SK-N-SH (cell line): ENCODE data around the gene C4BPB. TPM values are rescaled to one million over a fixed set of nuclear protein-coding genes. Genes with fewer than 3 reads are reported as not detected.
"Not testable (repeated sequence)": the region's sequence is repeated elsewhere in the genome, so short reads cannot be mapped to it uniquely, and the experiment has no call there.

Experiments used
- CTCF ChIA-PET: fragments of 300-600, 350-600 bp; formaldehyde crosslinking; extraction: SDS; loops from one replicate; lab custom pipeline; 2021; lab: Yijun Ruan, JAX
- POLR2A ChIA-PET: fragments of 350-600 bp; sonication (Branson Sonifier 250); formaldehyde crosslinking; extraction: SDS; loops from one replicate; lab custom pipeline; 2020; ENCODE audit warnings: antibody characterized with exemption, inconsistent platforms; lab: Yijun Ruan, JAX
- DNase-seq: peaks from one replicate; pipeline ENCODE4 v3.0.0; 2012
- H2AFZ ChIP-seq: fragments of 200-600 bp; sonication (generic); 2 replicates; pipeline ENCODE4 v1.8.1; 2016; ENCODE audit warnings: antibody characterized with exemption, mild to moderate bottlenecking, low read depth
- H3F3A ChIP-seq: fragments of 200-600 bp; sonication (generic); replicated peaks from 2 replicates; pipeline ENCODE3; 2016; ENCODE audit warnings: antibody characterized with exemption, mild to moderate bottlenecking; ENCODE audit not compliant: insufficient read depth
- H3K27ac ChIP-seq, 2 experiments: fragments of 200-500 bp in 1 of 2; fragments of 200-600 bp in 1 of 2; sonication (Bioruptor generic) in 1 of 2; sonication (generic), shearing (Covaris generic) in 1 of 2; 2 replicates each; pipeline versions ENCODE4 v1.5.1 to v1.6.1; 2014 to 2016; ENCODE audit warnings: low read depth in 2 of 2, inconsistent platforms in 1 of 2, low read length in 1 of 2, mild to moderate bottlenecking in 1 of 2, mixed read lengths in 1 of 2
- H3K27me3 ChIP-seq: fragments of 200-600 bp; sonication (generic), shearing (Covaris generic); 2 replicates; pipeline ENCODE4 v1.6.1; 2016; ENCODE audit warnings: mixed run types; ENCODE audit not compliant: insufficient read depth
- H3K36me3 ChIP-seq, 2 experiments: fragments of 200-500 bp in 1 of 2; fragments of 200-600 bp in 1 of 2; sonication (Bioruptor generic) in 1 of 2; sonication (generic) in 1 of 2; replicated peaks in 1 of 2; 2 replicates each; pipeline versions ENCODE3 to v1.5.1; 2014 to 2016; ENCODE audit warnings: low read length in 1 of 2, mild to moderate bottlenecking in 1 of 2; ENCODE audit not compliant: insufficient read depth in 2 of 2, control insufficient read depth in 1 of 2
- H3K4me1 ChIP-seq, 2 experiments: fragments of 200-500 bp in 1 of 2; fragments of 200-600 bp in 1 of 2; sonication (Bioruptor generic) in 1 of 2; sonication (generic), shearing (Covaris generic) in 1 of 2; 2 replicates each; pipeline versions ENCODE4 v1.5.1 to v1.6.1; 2014 to 2016; ENCODE audit warnings: low read depth in 1 of 2, low read length in 1 of 2, mixed run types in 1 of 2; ENCODE audit not compliant: insufficient read depth in 2 of 2, control insufficient read depth in 1 of 2
- H3K4me2 ChIP-seq: fragments of 200-600 bp; sonication (generic), shearing (Covaris generic); 2 replicates; pipeline ENCODE4 v1.6.1; 2017; ENCODE audit warnings: mixed run types
- H3K4me3 ChIP-seq, 2 experiments: fragments of 200-500 bp in 1 of 2; fragments of 200-600 bp in 1 of 2; sonication (Bioruptor generic) in 1 of 2; sonication (generic), shearing (Covaris generic) in 1 of 2; 2 replicates each; pipeline versions ENCODE4 v1.5.1 to v1.8.1; 2014 to 2016; ENCODE audit warnings: low read depth in 2 of 2, inconsistent platforms in 1 of 2, low read length in 1 of 2, mild to moderate bottlenecking in 1 of 2, mixed read lengths in 1 of 2, moderate library complexity in 1 of 2
- H3K79me2 ChIP-seq: fragments of 200-600 bp; sonication (generic); 2 replicates; pipeline ENCODE4 v1.8.1; 2017; ENCODE audit warnings: mild to moderate bottlenecking; ENCODE audit not compliant: insufficient read depth
- H3K9ac ChIP-seq: fragments of 200-600 bp; sonication (generic); 2 replicates; pipeline ENCODE4 v1.6.1; 2017; ENCODE audit warnings: mixed run types
- H3K9me2 ChIP-seq: fragments of 200-600 bp; sonication (generic); 2 replicates; pipeline ENCODE4 v1.6.1; 2017; ENCODE audit warnings: mixed run types
- H3K9me3 ChIP-seq: fragments of 200-600 bp; sonication (generic); 2 replicates; pipeline ENCODE4 v1.6.1; 2017; ENCODE audit warnings: mixed run types, mild to moderate bottlenecking, moderate library complexity
- H4K20me1 ChIP-seq: fragments of 200-600 bp; sonication (generic); 2 replicates; pipeline ENCODE4 v1.6.1; 2017; ENCODE audit warnings: mild to moderate bottlenecking, mixed run types; ENCODE audit not compliant: insufficient read depth
- CHD2 ChIP-seq: fragments of 150-350 bp; IDR thresholded peaks from 2 replicates; pipeline ENCODE4 v1.6.1; 2018; ENCODE audit warnings: low read length; ENCODE audit not compliant: partially characterized antibody
- ELF1 ChIP-seq: IDR thresholded peaks from 2 replicates; pipeline ENCODE4 v1.4.0; 2012
- EZH2phosphoT487 ChIP-seq: fragments of 200-600 bp; sonication (generic); IDR thresholded peaks from 2 replicates; pipeline ENCODE4 v1.6.1; 2017; ENCODE audit warnings: low read depth, mixed run types, mild to moderate bottlenecking, antibody characterized with exemption, moderate library complexity, borderline replicate concordance
- FOSL2 ChIP-seq: IDR thresholded peaks from 2 replicates; pipeline ENCODE4 v1.4.0; 2012; ENCODE audit warnings: low read depth, mild to moderate bottlenecking, moderate library complexity, borderline replicate concordance
- FOXJ3 ChIP-seq: sonication (generic); formaldehyde crosslinking; IDR thresholded peaks from 2 replicates; pipeline ENCODE4 v1.5.1; 2020; ENCODE audit warnings: mild to moderate bottlenecking, missing genetic modification reagents
- FOXM1 ChIP-seq: IDR thresholded peaks from 2 replicates; pipeline ENCODE4 v1.4.0; 2012; ENCODE audit warnings: low read depth, mild to moderate bottlenecking
- GABPA ChIP-seq: IDR thresholded peaks from 2 replicates; pipeline ENCODE4 v1.4.0; 2012; ENCODE audit warnings: low read depth, mild to moderate bottlenecking
- GATA2 ChIP-seq: sonication (generic); formaldehyde crosslinking; IDR thresholded peaks from 2 replicates; pipeline ENCODE4 v1.5.0; 2020; ENCODE audit warnings: mild to moderate bottlenecking, missing genetic modification reagents
- JUND ChIP-seq: IDR thresholded peaks from 2 replicates; pipeline ENCODE4 v1.4.0; 2012
- MEF2A ChIP-seq: IDR thresholded peaks from 2 replicates; pipeline ENCODE4 v1.4.0; 2012; ENCODE audit warnings: low read depth, borderline replicate concordance
- NFIC ChIP-seq: IDR thresholded peaks from 2 replicates; pipeline ENCODE4 v1.4.0; 2012; ENCODE audit warnings: borderline replicate concordance
- NRF1 ChIP-seq: IDR thresholded peaks from 2 replicates; pipeline ENCODE4 v1.6.1; 2012; ENCODE audit warnings: low read depth, mild to moderate bottlenecking, low read length
- POLR2AphosphoS5 ChIP-seq: IDR thresholded peaks from 2 replicates; pipeline ENCODE4 v1.6.1; 2012; ENCODE audit warnings: low read depth, low read length
- RAD21 ChIP-seq: IDR thresholded peaks from 2 replicates; pipeline ENCODE4 v1.6.1; 2012; ENCODE audit warnings: mild to moderate bottlenecking, low read length
- RCOR1 ChIP-seq: fragments of 150-350 bp; IDR thresholded peaks from 2 replicates; pipeline ENCODE4 v1.6.1; 2017; ENCODE audit warnings: antibody characterized with exemption, low read length
- TCF12 ChIP-seq: IDR thresholded peaks from 2 replicates; pipeline ENCODE4 v1.4.0; 2012
- TEAD4 ChIP-seq: IDR thresholded peaks from 2 replicates; pipeline ENCODE4 v1.4.0; 2012; ENCODE audit warnings: mild to moderate bottlenecking, borderline replicate concordance; ENCODE audit not compliant: insufficient read depth
- USF2 ChIP-seq: fragments of 150-350 bp; IDR thresholded peaks from 2 replicates; pipeline ENCODE4 v1.6.1; 2017; ENCODE audit warnings: antibody characterized with exemption, low read length, low read depth, borderline replicate concordance
- YY1 ChIP-seq: IDR thresholded peaks from 2 replicates; pipeline ENCODE4 v1.4.0; 2012; ENCODE audit warnings: low read depth, mild to moderate bottlenecking
- WGBS: methylation state at CpG from one replicate; pipeline ENCODE4 v1.1.6; 2017; ENCODE audit warnings: low lambda C conversion rate; 5-methylcytosine and 5-hydroxymethylcytosine counted together
- polyA plus RNA-seq, 3 experiments: library from polyadenylated mRNA; depleted of rRNA; stranded (reverse); fragments of >200 nt; gene quantifications; 2 replicates each; pipeline ENCODE4 v1.2.3, GENCODE V29; 2012

C4BPB gene
- polyA plus RNA-seq, 1 of the 3 experiments (the other 2 are of a cell fraction), result not detected

GRCh38 chr1:207040181-207040533 is 48.5 kb upstream of the C4BPB start:
- Histone ChIP-seq H3K27ac (peak overlapping the region; percentile 8 to 68; a peak in 1 of 4 replicates), H3K4me2 (no peak overlapping the region), H3K4me1 (no peaks in the 10 kb centered on the region; a peak in 1 of 4 replicates), H2AFZ (no peak overlapping the region; the same call in 1 of the 2 replicates), H3K4me3 (no peak overlapping the region), H4K20me1 (no peaks in the 10 kb centered on the region; the same call in 1 of the 2 replicates), H3K27me3 (no peaks in the 10 kb centered on the region), H3K9ac (no peak overlapping the region), H3K9me2 (no peaks in the 10 kb centered on the region), H3K36me3 (peaks cover 12% of the 10 kb centered on the region in 2 experiments), H3F3A (no peaks in the 10 kb centered on the region), H3K79me2 (peaks cover 6% of the 10 kb centered on the region), H3K9me3 (no peaks in the 10 kb centered on the region)
- CTCF ChIA-PET, result interaction anchor here (1.0 kb wide), 1 partner anchor 38 kb away, joined by 3 read pairs; no protein-coding TSS in a partner anchor
- WGBS, result 65% methylated on average over 3 of the region's 3 CpGs
- POLR2A ChIA-PET, result no interaction called here
- TF ChIP-seq FOXM1, result no peak
- no peak for TF ChIP-seq NRF1
- no peak for TF ChIP-seq GABPA
- no peak for DNase-seq

DNA sequence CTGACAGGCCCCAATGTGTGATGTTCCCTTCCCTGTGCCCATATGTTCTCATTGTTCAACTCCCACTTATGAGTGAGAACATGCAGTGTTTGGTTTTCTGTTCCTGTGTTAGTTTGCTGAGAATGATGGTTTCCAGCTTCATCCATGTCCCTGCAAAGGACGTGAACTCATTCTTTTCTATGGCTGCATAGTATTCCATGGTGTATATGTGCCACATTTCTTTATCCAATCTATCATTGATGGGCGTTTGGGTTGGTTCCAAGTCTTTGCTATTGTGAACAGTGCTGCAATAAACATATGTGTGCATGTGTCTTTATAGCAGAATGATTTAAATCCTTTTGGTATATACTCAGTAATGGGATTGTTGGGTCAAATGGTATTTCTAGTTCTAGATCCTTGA is 47.3 kb upstream of the C4BPB start:
- H3K9ac ChIP-seq, H3K4me2 ChIP-seq, POLR2A ChIA-PET, H3K4me3 ChIP-seq, H3F3A ChIP-seq, H3K27ac ChIP-seq, H2AFZ ChIP-seq, H3K27me3 ChIP-seq, H3K4me1 ChIP-seq, DNase-seq, H3K9me3 ChIP-seq, H3K9me2 ChIP-seq, H4K20me1 ChIP-seq: not testable (repeated sequence)
- peaks cover 21 to 23% of the 10 kb centered on the region in 2 experiments for H3K36me3 ChIP-seq
- CTCF ChIA-PET, result interaction anchor here (1.0 kb wide), 1 partner anchor 12 kb away, joined by 3 read pairs; the partner anchor contains the start of gene PFKFB2
- WGBS, result 79% methylated on average over 2 of the region's 2 CpGs
- H3K79me2 ChIP-seq, result peaks cover 19% of the 10 kb centered on the region

GRCh38 chr1:207045453-207045852 is 43.2 kb upstream of the C4BPB start:
- Histone ChIP-seq H2AFZ (no peak overlapping the region), H3K79me2 (peaks cover 59% of the 10 kb centered on the region), H3K27me3 (no peaks in the 10 kb centered on the region), H3K4me1 (peaks cover 7 to 12% of the 10 kb centered on the region in 2 experiments), H3K4me3 (no peak overlapping the region), H3K27ac (no peak overlapping the region), H3K9me2 (no peaks in the 10 kb centered on the region), H4K20me1 (peaks cover 13% of the 10 kb centered on the region), H3K36me3 (peaks cover 45 to 54% of the 10 kb centered on the region in 2 experiments), H3K9ac (no peak overlapping the region), H3K4me2 (no peak overlapping the region), H3F3A (peaks cover 2% of the 10 kb centered on the region), H3K9me3 (no peaks in the 10 kb centered on the region)
- TF ChIP-seq GATA2, result no peak
- TF ChIP-seq POLR2AphosphoS5, result no peak
- no peak for TF ChIP-seq JUND
- TF ChIP-seq RCOR1, result no peak
- TF ChIP-seq TCF12, result no peak
- TF ChIP-seq TEAD4, result no peak
- no peak for TF ChIP-seq FOSL2
- no peak for TF ChIP-seq NFIC
- TF ChIP-seq FOXM1, result no peak
- no peak for TF ChIP-seq CHD2
- no peak for TF ChIP-seq MEF2A
- TF ChIP-seq FOXJ3 (CRISPR knock-in tag), result no peak
- no peak for TF ChIP-seq YY1
- no peak for TF ChIP-seq EZH2phosphoT487
- TF ChIP-seq RAD21, result no peak
- no peak for TF ChIP-seq ELF1
- no peak for TF ChIP-seq USF2
- TF ChIP-seq GABPA, result no peak
- no peak for DNase-seq
- CTCF ChIA-PET, result interaction anchor here (1.4 kb wide), 1 partner anchor 454 kb away, joined by 3 read pairs; no protein-coding TSS in a partner anchor
- 87% methylated on average over 2 of the region's 2 CpGs for WGBS
- POLR2A ChIA-PET, result no interaction called here
